HG03378 (cell line): ENCODE results near the gene LDLR.
"Not testable (repeated sequence)": the region's sequence is repeated elsewhere in the genome, so short reads cannot be mapped to it uniquely, and the experiment has no call there.

ENCODE experiments used
- ATAC-seq: cut with Tn5 transposase; IDR thresholded peaks from one replicate; pipeline ENCODE4 v1.9.1; 2021; ENCODE audit warnings: mild to moderate bottlenecking, moderate library complexity; ENCODE audit not compliant: unreplicated experiment

The LDLR gene

GRCh38 chr19:11169896-11170678 lies 80.8 kb downstream of the LDLR start:
- no peak for ATAC-seq

DNA sequence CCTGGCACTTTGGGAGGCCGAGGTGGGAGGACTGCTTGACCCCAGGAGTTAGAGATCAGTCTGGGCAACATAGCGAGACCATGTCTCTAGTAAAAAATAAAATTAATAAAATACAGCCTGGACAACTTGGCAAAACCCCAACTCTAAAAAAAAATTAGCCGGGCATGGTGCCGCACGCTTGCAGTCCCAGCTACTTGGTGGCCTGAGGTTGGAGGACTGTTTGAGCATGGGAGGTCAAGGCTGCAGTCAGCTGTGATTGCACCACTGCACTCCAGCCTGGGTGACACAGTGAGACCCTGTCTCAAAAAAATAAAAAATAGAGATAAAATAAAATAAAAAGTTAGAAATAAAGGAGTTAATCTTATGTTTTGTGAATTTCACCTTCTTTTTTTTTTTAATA lies 81.9 kb downstream of the LDLR start:
- no peak for ATAC-seq

DNA sequence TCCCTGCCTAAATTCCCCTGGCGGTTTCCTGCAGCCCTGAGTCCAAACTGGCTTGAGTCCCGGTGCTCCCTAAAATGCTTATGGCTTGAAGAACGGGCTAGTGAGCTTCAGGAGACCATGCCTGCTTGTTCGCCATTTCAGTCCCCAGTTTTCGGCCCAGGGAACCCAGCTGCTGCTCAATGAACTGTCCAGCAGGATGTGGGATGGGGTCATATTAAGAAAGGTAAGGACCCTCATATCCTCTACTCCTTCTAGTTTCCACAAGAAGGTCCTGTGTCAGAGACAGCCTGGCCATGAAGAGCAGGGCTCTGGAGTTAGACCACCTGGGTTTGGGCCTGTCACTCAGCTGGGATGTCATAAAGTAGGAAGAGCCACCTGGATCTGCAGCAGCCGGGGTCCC lies 83.3 kb downstream of the LDLR start:
- ATAC-seq: no peak

DNA sequence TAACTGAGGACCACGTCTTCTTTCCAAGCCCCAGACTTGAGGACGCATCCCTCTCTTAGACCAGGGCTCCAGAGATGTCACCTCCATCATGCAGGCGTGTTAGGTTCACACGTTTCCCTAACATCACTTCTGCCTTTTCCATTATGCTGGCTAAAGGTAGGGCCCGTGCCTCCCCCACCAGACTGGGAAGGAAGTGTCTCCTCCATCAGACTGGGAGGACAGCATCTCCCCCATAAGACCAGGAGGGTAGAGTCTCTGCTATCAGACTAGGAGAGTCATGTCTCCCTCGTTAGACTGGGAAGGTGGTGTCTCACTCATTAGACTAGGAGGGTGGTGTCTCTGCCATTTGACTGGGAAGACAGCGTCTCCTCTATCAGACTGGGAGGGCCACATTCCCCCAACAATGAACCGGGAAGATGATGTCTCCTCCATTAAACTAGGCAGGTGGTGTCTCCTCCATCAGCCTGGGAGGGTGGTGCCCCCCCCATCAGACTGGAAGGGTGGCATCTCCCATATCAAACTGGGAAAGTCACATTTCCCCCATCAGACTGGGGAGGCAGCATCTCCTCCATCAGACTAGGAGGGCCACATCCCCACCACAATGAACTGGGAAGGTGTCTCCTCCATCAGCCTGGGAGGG lies 84.4 kb downstream of the LDLR start:
- no peak for ATAC-seq

DNA sequence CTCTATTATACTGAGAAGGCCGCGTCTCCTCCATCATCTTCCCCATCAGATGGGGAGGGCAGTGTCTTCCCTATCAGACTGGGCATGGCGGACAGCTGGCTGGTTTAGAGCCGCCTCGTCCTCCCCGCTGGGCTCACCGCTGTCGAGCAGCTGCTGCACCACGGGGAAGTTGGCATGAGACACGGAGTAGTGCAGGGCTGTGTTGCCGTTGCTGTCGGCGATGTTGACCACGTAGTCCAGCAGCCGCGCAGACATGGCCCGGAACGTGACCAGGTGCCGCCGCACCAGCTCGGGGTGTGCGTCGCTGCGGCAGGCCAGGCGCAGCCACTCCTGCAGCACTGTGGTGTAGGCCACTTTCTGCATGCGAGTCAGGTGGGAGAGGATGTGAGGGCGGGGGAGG lies 85.1 kb downstream of the LDLR start:
- no peak for ATAC-seq

DNA sequence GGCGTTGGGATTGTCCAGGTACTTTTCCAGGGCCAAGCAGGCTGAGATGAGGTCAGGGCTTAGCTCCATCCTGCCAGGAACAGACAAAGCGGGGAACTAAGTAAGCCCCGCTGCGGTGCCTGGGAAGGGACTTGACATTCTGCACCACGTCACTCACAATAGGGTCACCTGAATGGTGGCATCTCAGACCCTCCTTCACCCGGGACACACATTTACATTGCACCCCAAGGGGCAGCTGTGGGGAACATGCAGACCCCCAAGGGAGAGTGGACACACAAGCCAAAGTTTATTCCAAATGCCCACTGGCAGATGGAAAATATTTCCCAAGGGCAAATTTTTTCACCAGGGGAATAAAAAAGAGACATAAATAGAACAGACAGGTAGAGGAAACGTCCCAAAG lies 86.7 kb downstream of the LDLR start:
- ATAC-seq: no peak

GRCh38 chr19:11176466-11177193 lies 87.4 kb downstream of the LDLR start:
- no peak for ATAC-seq

DNA sequence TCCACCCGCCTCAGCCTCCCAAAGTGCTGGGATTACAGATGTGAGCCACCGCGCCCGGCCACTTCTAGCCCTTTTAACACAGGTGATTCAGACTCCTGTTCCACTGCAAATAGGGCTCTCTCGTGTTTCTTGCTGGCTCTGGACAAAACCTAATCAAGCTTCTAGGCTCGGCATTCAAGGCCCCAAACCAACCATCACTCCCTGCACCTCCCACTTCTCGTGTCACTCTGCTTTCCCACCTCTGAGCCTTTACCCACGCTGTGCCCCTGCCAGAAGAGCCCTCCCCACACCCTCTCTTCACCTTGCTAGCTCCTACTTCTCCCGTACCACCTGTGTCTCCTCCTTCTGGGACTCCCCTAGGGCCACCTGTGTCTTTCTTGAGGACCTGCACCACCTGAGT lies 88.3 kb downstream of the LDLR start:
- no peak for ATAC-seq

GRCh38 chr19:11179145-11179465 lies 89.8 kb downstream of the LDLR start:
- not testable (repeated sequence) for ATAC-seq

DNA sequence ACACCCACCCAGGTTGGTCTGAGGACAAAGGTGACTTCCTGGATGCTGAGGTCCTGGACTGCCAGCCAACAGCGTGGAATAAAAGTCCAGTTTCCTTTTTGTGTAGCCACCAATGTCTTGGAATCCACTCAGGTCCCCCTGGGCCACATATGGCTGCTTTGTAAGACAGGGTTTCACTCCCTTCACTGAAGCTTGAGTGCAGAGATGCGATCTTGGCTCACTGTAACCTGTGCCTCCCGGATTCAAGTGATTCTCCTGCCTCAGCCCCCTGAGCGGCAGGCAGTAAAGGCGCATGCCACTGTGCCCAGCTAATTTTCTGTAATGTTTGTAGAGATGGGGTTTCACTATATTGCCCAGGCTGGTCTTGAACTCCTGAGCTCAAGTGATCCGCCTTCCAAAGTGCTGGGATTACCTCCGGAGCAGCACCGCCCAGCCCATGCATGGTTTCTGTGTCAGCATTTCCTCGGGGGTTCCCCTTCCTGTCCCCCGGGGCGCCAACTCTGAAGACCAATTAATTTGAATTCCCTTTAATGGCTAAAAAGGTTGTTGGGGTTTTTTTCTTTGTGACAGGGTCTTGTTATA lies 90.5 kb downstream of the LDLR start:
- ATAC-seq: no peak

- no peak for ATAC-seq
Measured at GRCh38 chr19:11180346-11180745, 91.1 kb downstream of the LDLR start.

- not testable (repeated sequence) for ATAC-seq
Measured at GRCh38 chr19:11180975-11181374, 91.7 kb downstream of the LDLR start.

GRCh38 chr19:11181488-11181887 lies 92.2 kb downstream of the LDLR start:
- no peak for ATAC-seq
